Left hindlimb (tissue), 1 donor: ENCODE results near the gene ANKMY1.

Source experiments
- DNase-seq: peaks from one replicate; pipeline ENCODE4 v3.0.0-alpha.2; 2018

The ANKMY1 gene

DNA sequence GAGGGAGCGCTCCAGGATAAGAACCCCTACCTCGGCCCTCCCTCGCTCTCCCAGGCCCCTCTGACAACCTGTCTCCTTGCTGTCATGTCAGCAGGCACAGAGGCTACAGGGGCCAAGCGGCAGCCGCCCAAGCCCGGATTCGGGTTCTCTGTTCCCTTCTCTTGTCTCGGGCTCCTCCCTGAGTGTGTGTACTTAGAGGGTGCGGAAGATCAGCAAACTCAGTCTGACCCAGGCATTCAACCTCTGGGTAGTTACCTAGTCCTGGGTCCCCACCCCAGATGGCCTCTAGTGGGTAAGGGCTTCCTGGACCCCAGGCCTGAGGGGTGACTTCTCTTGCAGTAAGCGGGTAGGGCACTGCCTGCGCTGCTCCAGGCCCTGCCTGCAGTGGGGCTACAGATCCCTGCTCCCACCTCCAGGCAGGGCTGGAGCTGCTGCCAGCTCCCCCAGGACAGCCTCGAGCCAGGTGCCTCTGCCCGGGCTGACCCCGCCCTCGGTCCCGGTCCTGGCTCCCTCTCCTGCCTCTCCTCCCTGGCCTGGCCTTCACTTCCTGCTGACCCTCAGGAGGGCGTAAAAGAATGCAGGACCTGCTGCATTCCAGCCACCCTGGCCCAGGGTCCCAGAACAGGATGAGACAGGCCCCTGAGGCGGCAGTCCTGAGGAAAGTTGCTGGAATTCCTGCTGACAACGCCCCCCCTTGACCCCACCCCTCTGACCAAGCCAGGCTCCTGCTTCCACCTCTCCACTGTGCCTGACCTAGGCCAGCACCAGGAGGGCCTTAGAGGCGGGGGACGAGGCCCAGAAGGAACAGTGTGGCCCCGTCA, 100.4 kb downstream of the ANKMY1 start:
- peak; percentile 29 for DNase-seq

DNA sequence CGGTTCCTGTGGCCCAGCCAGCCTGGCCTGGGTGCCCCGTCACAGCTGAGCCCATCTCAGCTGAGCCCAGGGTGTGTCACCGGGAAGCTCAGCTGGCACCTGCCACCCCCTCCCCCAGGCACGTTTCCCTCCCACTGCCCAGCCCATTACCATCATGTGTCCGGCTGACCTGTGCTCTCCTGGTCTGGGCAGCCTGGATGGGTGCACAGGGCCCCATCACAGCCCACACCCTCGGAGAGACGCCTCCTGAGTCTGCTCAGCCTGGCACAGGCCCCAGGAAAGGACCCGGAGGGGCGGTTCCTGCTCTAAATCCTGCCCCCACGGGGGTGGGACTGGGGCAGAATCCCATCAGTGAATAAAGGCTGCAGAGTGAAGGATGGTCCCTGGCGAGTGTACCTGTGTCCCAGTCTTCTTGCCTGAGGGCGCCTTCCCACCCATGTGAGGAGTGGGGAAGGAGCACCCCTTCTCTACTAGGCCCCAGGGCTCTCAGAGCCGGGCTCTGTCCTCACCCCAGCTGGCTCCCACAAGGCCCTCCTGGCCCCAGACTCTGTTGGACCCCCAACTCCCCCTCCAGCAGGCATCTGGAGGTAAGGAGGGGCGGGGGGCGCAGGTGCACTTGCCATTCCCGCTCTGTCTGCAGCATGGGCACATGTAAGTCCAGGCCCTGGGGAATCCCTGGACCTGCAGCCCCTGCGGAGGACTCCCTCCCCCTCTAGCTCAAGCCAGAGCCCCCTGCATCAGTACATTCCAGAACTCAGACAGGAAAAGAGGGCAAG, 101.2 kb downstream of the ANKMY1 start:
- DNase-seq: no peak

DNA sequence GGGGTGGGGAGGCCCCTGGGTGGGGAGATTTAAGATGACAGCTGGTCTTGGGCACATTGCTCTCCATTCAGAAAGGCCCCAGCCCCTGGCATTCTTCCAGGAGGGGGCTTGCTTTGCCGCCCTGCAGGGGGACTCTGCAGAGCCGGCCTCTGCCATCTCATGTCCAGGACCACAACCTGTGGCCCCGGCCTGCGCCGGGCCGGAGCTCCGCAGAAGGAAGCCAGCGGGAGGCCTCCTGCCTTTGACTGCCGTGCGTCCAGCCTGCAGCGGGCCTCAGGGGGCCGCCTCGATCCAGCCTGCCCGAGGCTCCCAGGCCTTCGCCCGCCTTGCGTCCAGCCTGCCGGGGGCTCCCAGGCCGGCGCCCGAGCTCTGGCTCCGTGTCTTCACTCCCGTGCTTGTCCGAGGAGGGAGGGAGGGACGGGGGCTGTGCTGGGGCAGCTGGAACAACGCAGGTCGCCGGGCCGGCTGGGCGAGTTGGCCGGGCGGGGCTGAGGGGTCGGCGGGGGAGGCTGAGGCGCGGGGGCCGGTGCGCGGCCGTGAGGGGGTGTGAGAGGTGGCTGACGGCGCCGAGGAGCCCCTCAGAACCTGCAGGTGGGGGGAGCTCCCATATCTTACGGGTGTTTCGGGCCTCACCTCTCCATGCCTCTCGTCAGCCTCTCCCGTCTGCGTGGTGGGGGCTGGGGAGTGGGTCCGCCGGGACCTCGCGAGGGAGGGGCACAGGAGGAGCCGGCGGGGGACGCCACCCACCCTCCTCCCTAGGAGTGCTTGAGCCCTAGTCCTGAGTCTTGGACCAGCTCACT, 101.9 kb downstream of the ANKMY1 start:
- no peak for DNase-seq

DNA sequence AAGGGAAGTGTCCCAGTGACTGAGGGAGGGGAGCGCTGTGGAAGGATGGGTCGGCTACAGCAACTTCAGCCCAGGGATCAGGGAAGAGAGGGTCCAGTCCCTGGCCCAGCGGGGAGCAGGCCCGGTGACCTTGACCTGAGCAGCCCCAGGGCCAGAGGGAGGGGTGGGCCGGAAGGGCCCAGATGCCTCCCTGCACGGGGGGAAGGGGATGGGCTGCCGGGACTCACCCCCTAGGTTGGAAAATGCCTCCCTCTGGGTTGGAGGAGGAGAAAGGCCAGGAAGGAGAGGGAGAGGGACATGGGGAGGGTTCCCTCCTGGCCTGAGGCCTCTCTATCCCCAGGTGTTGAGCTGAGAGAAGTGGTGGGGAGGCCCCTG, 102.5 kb downstream of the ANKMY1 start:
- no peak for DNase-seq

DNA sequence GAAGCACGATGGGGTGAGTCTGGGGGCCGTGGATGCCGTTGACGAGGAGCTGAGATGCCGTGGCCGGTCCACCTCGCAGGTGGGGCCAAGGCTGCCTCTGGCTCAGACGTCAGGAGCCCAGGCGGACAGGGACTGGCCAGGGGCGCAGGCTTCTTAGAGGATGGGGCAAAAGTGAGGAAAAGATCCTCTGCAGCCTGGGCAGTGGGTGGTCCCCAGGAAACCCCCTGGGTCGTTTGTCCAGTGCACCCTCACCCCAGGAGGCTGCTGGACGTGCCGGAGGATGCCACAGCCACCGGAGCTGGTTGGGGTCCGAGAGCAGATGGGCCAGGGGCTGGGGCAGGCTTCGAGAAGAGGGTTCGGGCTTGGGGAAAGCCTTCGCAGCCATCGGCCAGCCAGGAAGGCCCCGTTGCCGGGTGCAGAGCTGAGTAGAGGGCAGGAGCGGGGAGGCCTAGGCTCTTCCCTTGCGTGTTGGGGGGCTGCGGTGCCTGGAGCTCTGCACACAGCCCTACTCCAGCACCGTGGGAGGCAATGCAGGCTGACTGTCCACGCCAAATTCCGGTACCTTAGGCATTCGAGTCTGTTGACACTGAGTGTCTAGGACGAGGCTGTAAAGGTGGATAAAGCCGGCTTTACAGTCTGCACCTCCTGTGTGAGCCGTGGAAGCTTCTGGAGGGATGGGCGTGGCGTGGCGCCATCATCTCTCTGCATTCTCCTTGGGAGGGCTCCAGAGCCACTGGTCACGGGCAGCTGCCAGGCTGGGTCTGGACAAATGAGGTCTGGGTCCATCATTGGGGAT, 103.5 kb downstream of the ANKMY1 start:
- no peak for DNase-seq

DNA sequence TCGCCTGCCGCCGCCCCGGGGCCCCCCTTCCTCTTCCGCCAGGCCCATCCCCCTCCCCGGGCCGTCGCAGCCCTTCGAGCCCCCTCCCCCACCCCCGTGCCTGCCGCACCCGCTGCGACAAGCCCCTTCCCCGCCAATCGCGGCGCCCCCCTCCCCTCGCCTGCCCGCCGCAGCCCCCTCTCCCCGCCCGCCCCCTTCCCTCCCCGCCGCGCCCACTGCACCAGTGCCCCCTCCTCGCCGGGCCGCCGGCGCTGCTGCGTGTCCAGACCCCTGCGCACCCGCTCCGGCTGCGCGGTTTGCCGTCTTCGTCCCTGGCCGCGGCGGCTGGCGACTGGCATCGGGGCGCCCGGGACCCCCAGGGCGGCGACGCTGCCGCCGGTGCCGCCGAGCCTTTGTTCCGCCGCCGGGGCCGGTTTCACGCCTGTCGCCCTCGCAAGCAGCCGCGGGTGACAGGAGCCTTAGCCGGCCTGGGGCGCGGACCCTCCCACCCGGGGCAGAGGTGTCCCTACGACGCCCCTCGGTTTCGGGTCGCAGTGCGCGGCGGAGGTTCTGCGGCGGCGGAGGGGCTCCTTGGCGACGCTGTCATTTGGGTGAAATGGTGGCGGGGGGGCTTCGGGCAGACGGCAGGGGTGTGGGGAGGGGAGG, 104.2 kb downstream of the ANKMY1 start:
- peak; percentile 31 for DNase-seq

DNA sequence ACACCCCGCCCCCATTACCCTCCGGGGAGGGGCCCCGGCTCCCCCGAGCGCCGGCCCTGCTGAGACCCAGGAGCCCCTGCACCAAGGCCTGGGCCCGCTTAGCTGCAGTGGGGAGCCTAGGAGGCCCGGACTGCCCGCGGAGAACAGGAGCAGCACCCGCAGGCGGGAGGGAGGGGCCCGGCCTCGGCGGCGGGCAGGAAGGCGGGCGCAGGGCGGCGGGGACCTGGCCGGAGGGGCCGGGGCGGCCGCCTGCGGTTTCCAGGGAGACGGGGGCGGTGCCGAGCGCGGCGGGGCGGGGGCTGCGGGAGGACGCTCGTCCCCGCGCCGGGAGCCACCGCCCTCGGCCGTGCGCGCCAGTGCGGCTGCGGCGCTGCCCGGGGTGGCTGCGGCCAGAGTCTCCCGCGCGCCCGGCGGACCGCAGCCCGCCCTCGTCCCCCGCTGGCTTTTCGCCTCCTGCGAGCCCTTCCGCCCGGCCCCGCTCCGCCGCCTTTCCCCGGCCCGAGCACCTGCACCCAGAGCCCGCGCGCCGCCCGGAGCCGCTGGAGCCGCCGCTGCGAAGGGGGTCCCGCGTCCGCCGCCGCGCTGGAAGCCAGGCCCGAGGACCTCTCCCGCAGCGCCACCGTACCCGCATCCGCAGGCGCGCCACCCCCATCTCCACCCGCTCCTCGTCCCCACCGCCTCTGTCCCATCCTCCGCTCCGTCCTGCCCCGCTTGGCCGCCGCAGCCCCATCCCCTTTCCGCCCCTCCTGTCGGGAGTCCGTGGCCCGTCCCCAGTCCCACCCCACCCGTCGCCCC, 105.1 kb downstream of the ANKMY1 start:
- DNase-seq: peak; percentile 73

DNA sequence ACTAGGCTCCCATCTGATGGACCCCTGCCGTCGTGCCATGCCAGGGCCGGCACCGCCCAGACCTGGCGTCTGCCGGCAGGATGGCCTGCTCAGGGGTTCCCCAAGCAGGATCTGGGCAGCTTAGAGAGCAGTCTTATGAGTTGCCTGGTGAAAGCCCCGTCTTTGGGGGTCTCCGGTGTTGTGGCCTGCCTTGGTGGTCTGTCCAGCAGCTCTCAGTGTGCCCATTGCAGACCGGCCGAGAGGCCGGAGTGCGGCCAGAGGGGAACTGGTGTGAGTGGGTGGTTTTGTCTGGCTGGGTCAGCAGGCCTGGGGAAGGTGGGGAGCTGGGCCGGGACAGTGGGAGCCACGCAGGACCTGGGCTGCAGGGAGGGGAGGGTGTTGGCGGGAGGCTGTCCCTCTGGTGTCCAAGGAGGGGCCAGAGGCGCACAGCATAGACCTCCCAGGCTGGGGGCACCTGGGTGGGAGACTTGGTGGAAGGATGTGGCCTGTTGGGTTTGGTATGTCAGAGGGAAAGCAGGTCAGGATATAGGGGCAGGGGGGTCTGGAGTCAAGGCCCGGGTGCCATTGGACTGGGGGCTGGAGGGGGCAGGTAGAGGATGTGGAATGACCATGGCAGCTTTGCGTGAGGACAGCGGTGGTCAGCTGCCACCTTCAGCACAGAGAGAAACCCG, 105.9 kb downstream of the ANKMY1 start:
- DNase-seq: peak; percentile 36

DNA sequence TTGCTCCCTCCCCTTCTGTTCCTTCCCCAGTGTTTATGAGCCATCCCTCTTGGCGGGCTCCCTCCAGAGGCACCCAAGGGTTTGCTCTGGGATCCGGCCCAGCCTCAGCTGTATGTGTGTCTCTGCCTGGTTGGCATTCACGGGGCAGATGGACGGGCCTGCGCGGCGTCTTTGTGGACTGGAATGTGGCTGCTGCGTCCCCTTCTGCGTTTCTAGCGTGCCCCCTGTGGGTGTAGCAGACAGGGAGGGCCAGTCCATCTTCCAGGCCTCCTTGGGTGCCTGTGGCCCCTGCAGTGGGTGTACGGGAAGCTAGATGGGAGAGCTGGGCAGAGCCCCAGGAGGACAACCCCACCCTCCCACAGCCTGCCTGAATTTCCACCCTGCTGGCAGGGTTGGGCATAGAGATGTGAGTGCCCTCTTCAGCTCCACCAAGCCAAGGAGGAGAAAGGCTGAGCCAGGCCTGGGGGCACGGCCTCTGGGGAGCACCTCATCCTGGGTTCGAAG, 106.6 kb downstream of the ANKMY1 start:
- peak; percentile 35 for DNase-seq

DNA sequence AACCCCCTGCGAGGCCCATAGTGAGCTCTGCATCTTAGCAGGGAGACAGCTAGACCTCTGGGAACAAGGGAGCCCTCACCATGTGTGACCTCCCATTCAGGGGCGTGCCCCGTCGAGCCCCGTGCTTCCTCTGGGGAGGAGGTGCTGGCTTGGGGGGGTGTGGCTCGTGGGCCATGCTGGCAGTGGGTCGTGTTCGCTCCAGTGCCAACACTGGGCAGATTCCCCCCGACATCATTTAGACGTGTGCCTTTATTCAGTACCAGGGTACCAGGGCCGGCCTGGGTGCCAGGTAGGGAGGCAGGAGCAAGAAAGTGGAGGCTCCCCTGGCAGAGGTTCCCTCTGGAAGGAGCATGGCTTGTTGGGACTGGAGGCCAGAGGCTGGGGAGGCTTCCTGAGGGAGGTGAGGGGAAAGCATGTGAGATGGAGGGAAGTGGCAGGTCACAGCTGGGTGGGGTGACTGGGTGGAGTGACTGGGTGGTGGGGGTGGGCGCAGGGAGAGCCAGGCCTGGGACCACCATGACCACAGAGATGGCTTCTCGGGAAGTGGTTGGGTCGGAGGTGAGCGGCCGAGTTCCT, 107.2 kb downstream of the ANKMY1 start:
- DNase-seq: no peak

DNA sequence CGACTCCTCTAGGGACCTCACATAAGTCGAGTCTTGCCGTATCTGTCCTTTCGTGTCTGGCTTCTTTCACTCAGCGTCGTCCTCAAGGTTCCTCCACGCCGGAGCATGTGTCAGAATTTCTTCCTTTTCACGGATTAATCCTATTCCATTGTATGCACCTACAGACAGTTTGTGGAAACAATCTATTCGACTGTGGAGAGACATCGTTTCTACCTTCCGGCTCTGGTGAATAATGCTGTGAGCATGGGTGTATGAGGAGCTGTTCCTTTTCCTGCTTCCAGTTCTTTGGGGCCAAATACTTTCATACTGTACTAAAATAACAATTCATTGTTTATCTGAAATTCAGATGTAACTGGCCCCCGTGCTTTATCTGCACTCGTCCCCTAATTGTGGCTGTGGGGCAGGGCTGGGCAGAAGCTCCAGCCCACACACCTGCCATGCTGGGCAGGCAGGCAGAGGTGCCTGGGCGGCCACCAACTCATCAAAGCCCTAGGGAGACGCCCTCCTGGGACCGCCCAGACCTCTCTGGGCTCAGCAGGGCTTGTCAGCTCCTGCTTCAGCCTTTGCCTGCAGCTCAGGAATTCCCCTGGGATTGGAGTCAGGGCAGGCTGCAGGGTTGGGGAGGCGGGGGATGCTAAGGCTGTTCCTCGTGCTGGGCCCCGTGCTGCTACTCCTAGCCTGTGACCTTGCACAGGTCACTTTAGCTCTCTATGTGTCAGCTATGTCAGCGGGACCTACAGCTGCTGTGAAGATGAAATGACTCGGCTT, 107.8 kb downstream of the ANKMY1 start:
- DNase-seq: no peak

DNA sequence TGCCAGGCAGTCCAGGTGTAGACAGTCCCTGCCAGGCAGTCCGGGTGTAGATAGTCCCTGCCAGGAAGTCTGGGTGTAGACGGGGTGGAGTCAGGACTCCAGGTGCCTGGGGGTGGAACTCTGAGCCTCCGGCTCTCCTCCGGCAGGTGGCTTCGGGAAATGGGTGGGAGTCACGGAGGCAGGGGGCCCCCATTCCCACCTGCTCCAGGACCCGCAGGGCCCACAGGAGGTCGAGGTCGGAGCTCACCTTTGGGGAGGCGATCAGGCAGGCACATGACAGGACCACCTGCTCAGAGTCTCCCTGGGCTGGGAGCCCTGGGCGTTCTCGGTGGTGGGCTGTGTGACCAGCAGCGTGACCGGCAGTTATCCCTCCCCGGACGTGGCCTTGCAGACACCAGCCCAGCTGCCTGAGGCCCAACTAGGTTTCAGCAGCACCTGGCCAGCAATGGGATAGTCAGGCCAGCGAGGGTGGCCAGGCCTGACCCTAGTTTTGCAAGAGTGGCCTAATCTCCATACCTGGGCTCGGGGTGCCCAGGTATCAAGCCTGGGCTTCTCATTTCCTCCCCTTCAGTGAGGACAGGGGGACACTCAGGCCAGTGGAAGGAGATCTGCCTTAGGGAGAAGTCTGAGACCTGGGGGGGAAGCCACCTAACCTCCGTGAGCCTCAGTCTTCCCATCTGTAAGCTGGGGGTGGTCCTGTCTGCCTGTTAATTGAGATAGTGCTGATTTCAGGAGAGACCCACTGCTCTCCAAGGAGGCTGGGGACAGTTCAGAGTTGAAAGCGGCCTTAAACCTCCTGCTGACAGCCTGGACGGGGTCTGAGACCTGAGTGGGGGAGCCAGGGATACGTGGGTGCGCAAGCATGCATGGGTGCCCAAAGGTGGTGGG, 109.2 kb downstream of the ANKMY1 start:
- DNase-seq: no peak

DNA sequence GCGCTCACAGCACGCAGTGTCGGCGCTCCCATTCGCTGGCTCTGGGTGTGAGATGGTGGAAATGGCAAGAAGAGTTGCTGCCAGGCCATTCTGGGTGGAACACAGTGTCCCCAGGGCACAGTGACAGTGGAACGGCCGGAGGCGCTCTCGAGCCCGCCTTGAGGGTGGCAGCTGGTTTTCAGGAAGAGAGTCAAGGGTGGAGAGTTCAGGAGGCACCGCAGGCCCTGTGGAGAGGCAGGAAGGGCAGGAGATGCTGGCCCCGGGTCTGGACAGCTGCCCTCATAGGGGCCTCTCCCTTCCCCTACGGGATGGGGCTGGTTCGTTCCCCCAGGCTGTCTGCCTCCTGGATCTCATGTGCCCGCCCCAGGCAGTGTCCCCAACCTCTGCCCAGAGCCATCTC, 109.9 kb downstream of the ANKMY1 start:
- no peak for DNase-seq

DNA sequence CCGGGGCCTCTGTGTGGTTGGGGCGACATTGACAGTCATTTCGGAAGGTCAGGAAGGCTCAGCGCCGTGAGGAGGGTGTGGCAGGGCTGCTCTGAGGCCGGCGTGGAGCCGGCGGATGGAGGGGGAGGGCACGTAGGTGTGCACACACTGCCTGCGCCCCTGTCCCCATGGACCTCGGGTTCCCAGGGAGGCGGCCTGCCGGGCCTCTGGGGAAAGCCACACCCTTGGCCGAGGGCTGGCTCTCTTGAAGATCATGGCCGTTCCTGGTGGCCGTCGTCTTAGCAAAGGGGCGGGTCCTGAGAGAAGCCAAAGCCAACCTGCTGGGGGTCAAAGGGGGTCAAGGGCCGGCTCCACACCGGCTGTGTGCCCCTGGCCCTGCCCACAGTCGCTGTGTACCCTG, 110.5 kb downstream of the ANKMY1 start:
- no peak for DNase-seq

DNA sequence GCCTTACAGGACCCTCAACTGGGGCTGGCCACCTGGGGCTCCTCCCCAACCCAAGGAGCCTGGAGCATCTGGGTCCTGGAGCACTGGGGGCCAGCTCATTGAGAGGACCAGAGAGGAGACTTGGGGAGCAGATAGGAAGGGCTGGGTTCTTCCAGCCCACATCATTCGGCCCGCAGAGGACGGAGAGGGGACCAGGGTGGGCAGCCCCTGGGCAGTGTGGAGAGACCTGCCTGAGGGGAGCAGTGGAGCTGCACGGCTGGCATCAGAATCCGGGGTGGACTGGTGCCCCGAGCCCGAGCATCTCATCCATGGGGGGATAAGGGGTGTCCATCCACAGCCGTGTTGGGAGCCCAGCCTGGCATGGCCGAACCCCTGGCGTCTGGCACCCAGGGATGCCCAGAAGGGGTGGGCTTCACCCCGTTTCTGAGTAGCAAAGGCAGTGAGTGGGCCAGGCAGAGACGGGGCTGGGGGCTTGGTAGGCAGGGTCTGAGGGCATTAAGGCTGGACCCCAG, 111.1 kb downstream of the ANKMY1 start:
- no peak for DNase-seq

DNA sequence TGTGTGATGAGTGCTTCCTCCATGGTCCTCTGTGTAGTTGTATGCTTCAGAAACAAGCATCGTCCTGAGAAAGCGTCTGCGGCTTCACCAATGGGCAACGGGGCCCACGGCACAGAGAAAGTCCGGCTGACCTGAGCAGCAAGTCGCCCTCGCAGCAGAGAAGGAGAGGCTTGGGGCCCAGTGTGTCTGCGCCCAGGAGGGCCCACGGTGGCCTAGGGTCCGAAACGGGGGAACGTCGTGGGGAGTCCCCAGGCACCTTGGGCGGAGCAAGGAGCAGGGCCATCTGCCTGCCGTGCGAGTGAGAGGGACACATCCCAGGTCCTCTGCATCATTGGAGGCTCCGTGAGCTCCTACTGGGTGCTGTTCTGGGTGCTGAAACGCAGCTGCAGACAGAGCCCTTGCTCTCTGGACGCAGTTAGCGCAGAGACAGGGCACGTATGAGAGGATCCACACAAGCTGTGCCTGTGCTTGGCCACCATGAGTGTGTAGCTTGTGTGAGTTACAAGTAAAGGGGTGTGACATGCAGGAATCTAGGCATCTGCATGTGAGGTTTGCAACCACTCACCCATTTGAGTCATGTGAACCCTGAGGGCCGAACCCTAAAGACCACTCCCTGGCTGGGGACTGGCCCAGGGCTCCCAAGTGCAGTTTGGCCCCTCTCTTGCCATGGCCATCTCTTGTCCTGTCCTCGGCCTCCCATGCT, 111.7 kb downstream of the ANKMY1 start:
- no peak for DNase-seq

DNA sequence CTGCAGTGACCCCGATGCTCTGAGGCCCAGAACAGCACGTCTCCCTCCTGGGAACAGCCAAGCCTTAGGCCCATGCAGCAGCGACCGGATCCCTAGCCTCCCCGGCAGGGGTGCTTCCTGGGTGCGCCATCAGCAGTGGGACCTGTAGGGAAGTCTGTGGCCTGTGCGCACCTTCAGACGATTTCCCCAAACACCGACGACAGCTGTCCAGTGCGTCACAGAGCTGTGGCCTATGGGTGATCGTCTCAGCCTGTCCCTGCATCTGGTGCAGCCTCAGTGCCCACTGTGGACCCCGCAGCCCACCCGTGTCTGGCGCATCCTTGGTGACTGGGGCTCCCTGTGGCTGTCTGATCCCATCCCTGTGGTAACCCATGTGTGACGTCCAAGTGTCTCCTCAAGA, 113.3 kb downstream of the ANKMY1 start:
- DNase-seq: no peak
